GM20000 (cell line): Measurements from ENCODE around the gene DCLK1.
A peak's percentile ranks its signal among the peaks of the same experiment; 100 is the strongest.

ENCODE experiments used
- DNase-seq: peaks from one replicate; pipeline ENCODE4 v3.0.0; 2012; ENCODE audit warnings: low spot score
- CTCF ChIP-seq: IDR thresholded peaks from 2 replicates; pipeline ENCODE4 v1.5.1; 2012; ENCODE audit warnings: mild to moderate bottlenecking, control low read depth; ENCODE audit errors: extremely low read depth, missing control alignments

DCLK1 gene

GRCh38 chr13:35832551-35832950 is 298.6 kb downstream of the DCLK1 start:
- DNase-seq: no peak
- TF ChIP-seq CTCF: no peak

- no peak for DNase-seq
- no peak for TF ChIP-seq CTCF
These were observed 300.2 kb downstream of the DCLK1 start for GRCh38 chr13:35830850-35831450.

DNA sequence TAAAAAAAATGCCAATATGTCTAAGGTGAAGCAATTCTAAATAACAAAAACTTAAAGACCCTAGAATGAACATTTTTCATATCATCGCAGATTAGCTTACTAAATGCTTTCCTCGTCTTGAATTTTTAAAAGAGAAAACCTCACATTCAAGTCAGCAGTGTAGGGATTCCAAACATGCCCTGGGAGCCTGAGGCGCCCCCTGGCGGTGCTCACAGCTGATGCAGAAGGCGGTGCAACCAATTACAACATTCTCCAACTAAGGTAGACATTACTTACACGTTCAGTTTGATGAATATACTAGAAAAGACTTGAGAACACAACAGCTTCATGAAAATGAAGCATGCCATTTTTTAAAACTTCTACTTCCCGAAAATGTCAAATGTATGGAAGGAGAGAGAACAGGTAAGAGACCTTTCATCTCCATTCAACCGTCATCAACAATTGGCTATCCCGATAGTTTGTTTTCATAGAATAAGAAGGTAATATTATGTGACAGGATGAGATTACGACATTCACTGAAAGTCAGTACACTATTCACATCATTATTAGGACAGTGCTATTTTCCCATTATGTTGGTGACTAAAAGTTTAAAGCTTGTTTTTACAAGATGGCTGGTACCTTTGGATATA is 304.4 kb downstream of the DCLK1 start:
- DNase-seq: no peak
- TF ChIP-seq CTCF: peak; percentile 8

DNA sequence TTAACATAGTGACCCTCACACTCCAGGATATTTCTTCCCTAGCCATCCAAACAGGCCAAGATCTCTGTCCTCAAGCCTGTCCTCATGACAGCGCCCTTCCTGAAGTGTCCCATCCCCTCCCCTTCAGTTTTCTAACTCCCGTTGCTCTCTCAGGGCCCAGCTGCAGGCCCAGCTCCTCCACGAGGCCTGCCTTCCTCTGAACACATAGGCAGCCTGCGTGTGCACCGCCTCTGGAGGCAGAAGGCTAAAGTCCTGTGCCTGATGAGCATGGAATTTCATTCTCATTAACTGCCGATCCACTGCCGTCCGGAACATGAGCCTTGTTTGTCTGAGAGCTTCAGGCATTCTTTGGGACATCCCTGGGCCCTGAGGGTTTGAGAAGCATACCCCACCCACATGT is 306.4 kb downstream of the DCLK1 start:
- DNase-seq: no peak
- no peak for TF ChIP-seq CTCF

DNA sequence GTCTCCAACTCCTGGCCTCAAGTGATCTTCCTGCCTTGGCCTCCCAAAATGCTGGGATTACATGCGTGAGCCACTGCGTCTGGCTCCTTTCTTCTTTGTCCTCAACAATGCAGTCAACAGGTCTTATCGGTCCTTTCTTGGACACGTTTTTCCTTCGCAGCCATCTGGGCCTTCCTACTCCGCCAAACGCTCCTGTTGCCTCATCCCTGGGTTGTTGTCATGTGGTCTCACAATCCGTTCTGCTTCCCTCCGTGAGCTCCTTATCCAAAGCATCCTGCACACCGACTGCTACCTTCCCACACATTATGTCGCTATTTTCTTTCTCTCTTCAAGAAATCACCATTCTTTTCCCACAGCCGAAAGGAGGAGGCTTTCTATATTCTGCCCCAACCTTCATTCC is 306.8 kb downstream of the DCLK1 start:
- TF ChIP-seq CTCF: no peak
- DNase-seq: no peak

- no peak for DNase-seq
- no peak for TF ChIP-seq CTCF
These were observed 308.5 kb downstream of the DCLK1 start for GRCh38 chr13:35822666-35823065.

DNA sequence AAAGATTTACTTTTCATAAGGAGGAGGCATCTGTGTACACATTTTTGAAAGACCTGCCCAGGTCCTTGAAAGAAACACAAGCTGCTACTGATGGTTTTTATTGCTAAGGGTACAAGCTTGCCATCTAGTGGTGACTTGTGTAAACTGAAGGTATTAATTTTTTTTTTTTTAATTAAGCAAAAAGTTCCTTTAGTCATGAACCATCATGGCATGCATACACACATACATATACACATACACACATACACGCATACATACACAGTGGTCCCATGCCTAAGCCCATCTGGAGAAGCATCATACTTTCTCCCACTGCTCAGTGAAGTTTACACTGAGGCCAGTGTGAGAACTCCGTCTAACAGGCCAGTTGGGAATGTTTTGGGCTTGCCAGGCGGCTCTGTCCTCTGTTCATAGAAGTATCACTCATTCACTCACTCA is 312.5 kb downstream of the DCLK1 start:
- DNase-seq: peak; percentile 26
- TF ChIP-seq CTCF: peak; percentile 32
